ENCODE results near the gene CST2.

CST2 gene

GRCh38 chr20:23776067-23776771 is 50.3 kb downstream of the CST2 start:
- no peak overlapping the region for H3K27ac ChIP-seq
- TF ChIP-seq CTCF (IDR thresholded peaks at IDR 0.05): no peak
- TF ChIP-seq ZFX (IDR thresholded peaks at IDR 0.05; ENCODE audit: borderline replicate concordance): no peak

GRCh38 chr20:23774081-23774480 is 52.4 kb downstream of the CST2 start:
- no peak for TF ChIP-seq CTCF (IDR thresholded peaks at IDR 0.05)
- no peak overlapping the region for H3K27ac ChIP-seq

Data from 22Rv1 (cell line).